H1 (cell line): ENCODE data around the gene FHL1. TPM values are rescaled to one million over a fixed set of nuclear protein-coding genes. Genes with fewer than 3 reads are reported as not detected.
"Not testable (repeated sequence)": the region's sequence is repeated elsewhere in the genome, so short reads cannot be mapped to it uniquely, and the experiment has no call there.

Experiments used
- CTCF ChIA-PET: fragments of 300-600 bp; sonication (Branson Sonifier 250); formaldehyde crosslinking; loops from one replicate; lab custom pipeline; 2021; ENCODE audit not compliant: partially characterized antibody; lab: Charles Lee
- POLR2A ChIA-PET: fragments of 300-600 bp; sonication (Branson Sonifier 250); formaldehyde crosslinking; loops from one replicate; lab custom pipeline; 2021; ENCODE audit warnings: inconsistent platforms; ENCODE audit not compliant: partially characterized antibody; lab: Charles Lee
- DNase-seq, 2 experiments: peaks; one replicate each; pipeline versions ENCODE4 v3.0.0 to v3.0.0-alpha.2; 2010 to 2022; ENCODE audit warnings: low spot score in 2 of 2, low read depth in 1 of 2, mixed read lengths in 1 of 2
- FAIRE-seq: peaks from 2 replicates; lab custom pipeline; 2011; peaks lifted over from hg19 to GRCh38; lab: Jason Lieb, UNC
- H2AFZ ChIP-seq: 2 replicates; pipeline ENCODE4 v1.8.1; 2012; ENCODE audit warnings: low read length, inconsistent platforms
- H2AK5ac ChIP-seq: 2 replicates; pipeline ENCODE4 v1.6.1; 2013; ENCODE audit warnings: low read depth, low read length
- H2BK120ac ChIP-seq: replicated peaks from 2 replicates; pipeline ENCODE3; 2013; ENCODE audit warnings: low read depth, low read length, inconsistent platforms
- H2BK12ac ChIP-seq: 2 replicates; pipeline ENCODE4 v1.6.1; 2013; ENCODE audit warnings: low read depth, low read length
- H2BK15ac ChIP-seq: 2 replicates; pipeline ENCODE4 v1.6.1; 2013; ENCODE audit warnings: low read length
- H2BK20ac ChIP-seq: 2 replicates; pipeline ENCODE4 v1.6.1; 2013; ENCODE audit warnings: low read length
- H2BK5ac ChIP-seq: 2 replicates; pipeline ENCODE4 v1.6.1; 2013; ENCODE audit warnings: low read depth, low read length
- H3K14ac ChIP-seq: 2 replicates; pipeline ENCODE4 v1.6.1; 2013; ENCODE audit warnings: inconsistent platforms; ENCODE audit not compliant: insufficient read length
- H3K18ac ChIP-seq: 2 replicates; pipeline ENCODE4 v1.6.1; 2013; ENCODE audit warnings: low read length; ENCODE audit errors: extremely low read depth
- H3K23ac ChIP-seq: 2 replicates; pipeline ENCODE4 v1.6.1; 2013; ENCODE audit warnings: inconsistent platforms; ENCODE audit not compliant: insufficient read length
- H3K23me2 ChIP-seq: 2 replicates; pipeline ENCODE4 v1.6.1; 2013; ENCODE audit warnings: low read depth, low read length
- H3K27ac ChIP-seq: 2 replicates; pipeline ENCODE4 v1.6.1; 2011; ENCODE audit warnings: low read depth, low read length, inconsistent platforms
- H3K27me3 ChIP-seq, 4 experiments: replicated peaks in 1 of 4; 1 replicate in 1 of 4; 2 replicates in 3 of 4; pipeline versions ENCODE4 v1.6.1 to v1.8.1; 2011 to 2013; ENCODE audit warnings: low read length in 3 of 4, mild to moderate bottlenecking in 3 of 4, inconsistent platforms in 2 of 4, mixed read lengths in 2 of 4, moderate library complexity in 1 of 4; ENCODE audit not compliant: control insufficient read depth in 3 of 4, insufficient read depth in 3 of 4; ENCODE audit errors: extremely low read depth in 1 of 4
- H3K36me3 ChIP-seq, 4 experiments: 2 replicates each; pipeline versions ENCODE4 v1.6.1 to v1.8.1; 2011 to 2013; ENCODE audit warnings: mild to moderate bottlenecking in 4 of 4, low read length in 3 of 4, moderate library complexity in 2 of 4, control low read depth in 1 of 4, inconsistent platforms in 1 of 4; ENCODE audit not compliant: insufficient read depth in 4 of 4, control insufficient read depth in 2 of 4
- H3K4ac ChIP-seq: replicated peaks from 2 replicates; pipeline ENCODE3; 2013; ENCODE audit warnings: low read length, low read depth, mixed read lengths, inconsistent platforms; ENCODE audit not compliant: insufficient read length
- H3K4me1 ChIP-seq, 4 experiments: replicated peaks in 1 of 4; 1 replicate in 1 of 4; 2 replicates in 3 of 4; pipeline versions ENCODE4 v1.6.1 to v1.8.1; 2011 to 2013; ENCODE audit warnings: low read length in 3 of 4, inconsistent platforms in 2 of 4, mixed read lengths in 1 of 4; ENCODE audit not compliant: insufficient read depth in 4 of 4, control insufficient read depth in 3 of 4
- H3K4me2 ChIP-seq, 2 experiments: 2 replicates each; pipeline versions ENCODE4 v1.6.1 to v1.8.1; 2011 to 2013; ENCODE audit warnings: low read depth in 2 of 2, low read length in 2 of 2, control low read depth in 1 of 2, inconsistent platforms in 1 of 2, mild to moderate bottlenecking in 1 of 2; ENCODE audit not compliant: insufficient read depth in 1 of 2
- H3K4me3 ChIP-seq, 4 experiments: fragments of 200-600, 300-600 bp in 1 of 4; sonication (generic), shearing (Covaris generic), sonication (Bioruptor Twin) in 1 of 4; 2 replicates each; pipeline versions ENCODE4 v1.5.1 to v1.8.1; 2011 to 2016; ENCODE audit warnings: low read length in 4 of 4, low read depth in 3 of 4, control low read depth in 2 of 4, inconsistent platforms in 2 of 4, mild to moderate bottlenecking in 2 of 4, mixed read lengths in 1 of 4, moderate library complexity in 1 of 4; ENCODE audit not compliant: insufficient read depth in 2 of 4; ENCODE audit errors: extremely low read depth in 1 of 4
- H3K56ac ChIP-seq: replicated peaks from 2 replicates; pipeline ENCODE3; 2013; ENCODE audit warnings: low read depth, mild to moderate bottlenecking, mixed read lengths, low read length, inconsistent platforms; ENCODE audit not compliant: insufficient read length
- H3K79me1 ChIP-seq: 2 replicates; pipeline ENCODE4 v1.6.1; 2013; ENCODE audit warnings: low read depth, low read length, control low read depth
- H3K79me2 ChIP-seq, 2 experiments: 2 replicates each; pipeline versions ENCODE4 v1.6.1 to v1.8.1; 2012 to 2013; ENCODE audit warnings: low read length in 2 of 2, mild to moderate bottlenecking in 2 of 2, inconsistent platforms in 1 of 2; ENCODE audit not compliant: insufficient read depth in 2 of 2, control insufficient read depth in 1 of 2
- H3K9ac ChIP-seq, 4 experiments: replicated peaks in 1 of 4; 1 replicate in 1 of 4; 2 replicates in 3 of 4; pipeline versions ENCODE4 v1.6.1 to v1.8.1; 2011 to 2013; ENCODE audit warnings: low read depth in 3 of 4, low read length in 3 of 4, control low read depth in 2 of 4, mild to moderate bottlenecking in 2 of 4, moderate library complexity in 2 of 4, inconsistent platforms in 1 of 4; ENCODE audit errors: extremely low read depth in 1 of 4
- H3K9me3 ChIP-seq, 2 experiments: 2 replicates each; pipeline versions ENCODE4 v1.6.1 to v1.8.1; 2012 to 2013; ENCODE audit warnings: mild to moderate bottlenecking in 2 of 2, moderate library complexity in 2 of 2, control low read depth in 1 of 2, inconsistent platforms in 1 of 2, low read depth in 1 of 2, low read length in 1 of 2, mixed read lengths in 1 of 2; ENCODE audit not compliant: insufficient read depth in 2 of 2
- H4K20me1 ChIP-seq, 2 experiments: replicated peaks in 1 of 2; 2 replicates each; pipeline versions ENCODE3 to v1.8.1; 2011 to 2013; ENCODE audit warnings: inconsistent platforms in 2 of 2, low read length in 2 of 2, mild to moderate bottlenecking in 1 of 2; ENCODE audit not compliant: insufficient read depth in 2 of 2, control insufficient read depth in 1 of 2
- H4K5ac ChIP-seq: 2 replicates; pipeline ENCODE4 v1.6.1; 2013; ENCODE audit warnings: low read length, low read depth, mixed read lengths, inconsistent platforms; ENCODE audit not compliant: insufficient read length
- H4K8ac ChIP-seq: 2 replicates; pipeline ENCODE4 v1.8.0; 2013; ENCODE audit warnings: mild to moderate bottlenecking, moderate library complexity, low read length, inconsistent platforms; ENCODE audit not compliant: insufficient read depth; ENCODE audit errors: extremely low read depth
- H4K91ac ChIP-seq: replicated peaks from 2 replicates; pipeline ENCODE3; 2013; ENCODE audit warnings: low read length, mixed read lengths, inconsistent platforms; ENCODE audit not compliant: insufficient read length
- ASH2L ChIP-seq: fragments of 200-600, 300-600 bp; sonication (generic); IDR thresholded peaks from one replicate; pipeline ENCODE4 v1.7.1; 2017; ENCODE audit warnings: low read length
- CBX8 ChIP-seq: fragments of 300-800, 300-1000 bp; sonication (generic); IDR thresholded peaks from 2 replicates; pipeline ENCODE4 v1.7.1; 2016; ENCODE audit warnings: low read depth, low read length, borderline replicate concordance
- WGBS, 2 experiments: shearing (Covaris generic) in 1 of 2; methylation state at CpG; one replicate each; pipeline versions ENCODE4 v1.1.6 to v1.1.7; 2013 to 2015; ENCODE audit warnings: low lambda C conversion rate in 2 of 2, mixed read lengths in 2 of 2, inconsistent platforms in 1 of 2, low coverage in 1 of 2, missing lambda C conversion rate in 1 of 2; ENCODE audit not compliant: insufficient replicate concordance in 2 of 2, insufficient coverage in 1 of 2, insufficient read length in 1 of 2; ENCODE audit errors: extremely low coverage in 1 of 2, missing lambda C conversion rate in 1 of 2; 5-methylcytosine and 5-hydroxymethylcytosine counted together
- polyA plus RNA-seq, 7 experiments: library from polyadenylated mRNA; depleted of rRNA in 3 of 7; stranded (reverse) in 5 of 7; unstranded in 2 of 7; fragments of >200 nt in 5 of 7; fragments of 200-250 nt in 2 of 7; gene quantifications; 1 replicate in 5 of 7; 2 replicates in 1 of 7; 4 replicates in 1 of 7; pipeline versions ENCODE4 v1.2.1 to v1.2.3, GENCODE V29; 2011 to 2013; ENCODE audit warnings: missing spikeins in 2 of 7, mixed read lengths in 2 of 7
- total RNA-seq: library from RNA; stranded (reverse); fragmentation: NEBNext Ultra II Directional; extraction: Animal tissue kit (Norgen Biotek cat#: 25700); gene quantifications from 2 replicates; pipeline ENCODE4 v1.2.1, GENCODE V29; 2021

Gene FHL1
- total and polyA plus RNA-seq, 2 of the 8 experiments (the other 6 are each of a cell fraction or from before 2014, with no cell fraction given): 45.0 to 56.5 TPM

DNA sequence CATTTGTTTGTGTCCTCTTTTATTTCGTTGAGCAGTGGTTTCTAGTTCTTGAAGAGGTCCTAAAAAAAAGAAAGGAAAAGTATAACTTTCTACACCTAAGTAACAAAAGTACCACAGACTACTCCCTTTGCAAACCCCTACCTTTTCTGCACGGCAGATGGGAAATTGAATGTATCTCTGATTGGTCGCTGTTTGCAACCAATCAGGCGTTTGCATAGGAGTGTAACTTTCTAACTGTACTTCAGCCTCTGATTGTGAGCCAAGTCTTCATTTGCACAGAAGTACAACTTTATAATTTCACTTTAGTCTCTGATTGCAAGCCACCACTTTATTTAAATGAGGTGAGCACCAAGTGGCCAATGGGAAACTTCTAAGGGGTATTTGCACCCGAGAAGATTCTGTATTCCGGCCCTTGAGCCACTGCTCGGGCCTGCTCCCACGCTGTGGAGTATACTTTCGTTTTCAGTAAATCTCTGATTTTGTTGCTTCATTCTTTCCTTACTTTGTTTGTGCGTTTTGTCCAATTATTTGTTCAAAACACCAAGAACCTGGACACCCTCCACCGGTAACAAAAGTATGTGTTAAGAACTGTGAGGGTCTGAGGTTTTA is 40.3 kb upstream of the FHL1 start (continued):
- TF ChIP-seq CBX8 (no peak), ASH2L (no peak)

DNA sequence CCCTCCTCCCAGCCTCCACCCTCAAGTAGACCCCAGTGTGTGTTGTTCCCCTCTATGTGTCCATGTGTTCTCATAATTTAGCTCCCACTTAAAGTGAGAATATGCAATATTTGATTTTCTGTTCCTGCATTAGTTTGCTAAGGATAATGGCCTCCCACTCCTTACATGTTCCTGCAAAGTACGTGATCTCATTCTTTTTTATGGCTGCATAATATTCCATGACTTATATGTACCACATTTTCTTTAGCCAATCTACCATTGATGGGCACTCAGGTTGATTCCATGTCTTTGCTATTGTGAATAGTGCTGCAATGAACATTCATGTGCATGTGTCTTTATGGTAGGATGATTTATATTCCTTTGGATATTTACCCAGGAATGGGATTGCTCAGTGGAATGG is 38.4 kb upstream of the FHL1 start:
- H3K9me3 ChIP-seq, H2BK5ac ChIP-seq, H2BK15ac ChIP-seq, POLR2A ChIA-PET, H2BK20ac ChIP-seq, H3K4ac ChIP-seq, H3K36me3 ChIP-seq, H3K56ac ChIP-seq, FAIRE-seq, H3K14ac ChIP-seq, H2AK5ac ChIP-seq, H2AFZ ChIP-seq, H3K4me1 ChIP-seq, H4K8ac ChIP-seq, H3K9ac ChIP-seq, DNase-seq, H3K4me3 ChIP-seq, H4K91ac ChIP-seq, CTCF ChIA-PET, H2BK12ac ChIP-seq, H3K23me2 ChIP-seq, H3K4me2 ChIP-seq, H3K23ac ChIP-seq, H3K79me2 ChIP-seq, H3K18ac ChIP-seq, H2BK120ac ChIP-seq, H4K5ac ChIP-seq, H4K20me1 ChIP-seq, H3K27ac ChIP-seq, H3K27me3 ChIP-seq, H3K79me1 ChIP-seq: not testable (repeated sequence)
- WGBS, 2 experiments: 80% methylated on average over 1 of the region's 1 CpG; no CpG with 5 or more reads in 1 of the 2 experiments
